HL-60 (cell line): ENCODE results near the gene PRKCE.

ENCODE experiments used
- GABPA ChIP-seq: IDR thresholded peaks from 2 replicates; pipeline ENCODE4 v1.6.1; 2012; ENCODE audit warnings: low read depth
- POLR2AphosphoS5 ChIP-seq: IDR thresholded peaks from 2 replicates; pipeline ENCODE4 v1.6.1; 2012; ENCODE audit warnings: low read depth
- REST ChIP-seq: IDR thresholded peaks from 2 replicates; pipeline ENCODE4 v1.6.1; 2012; ENCODE audit warnings: low read depth; ENCODE audit not compliant: insufficient replicate concordance
- SPI1 ChIP-seq: IDR thresholded peaks from 2 replicates; pipeline ENCODE4 v1.6.1; 2012; ENCODE audit warnings: low read depth, mild to moderate bottlenecking, borderline replicate concordance
- TF ChIP-seq, protein P1 (sequence below): IDR thresholded peaks from one replicate; pipeline ENCODE4 v1.5.1; 2011; ENCODE audit warnings: low read length, control low read depth, inconsistent platforms; ENCODE audit not compliant: insufficient read depth

DNA sequence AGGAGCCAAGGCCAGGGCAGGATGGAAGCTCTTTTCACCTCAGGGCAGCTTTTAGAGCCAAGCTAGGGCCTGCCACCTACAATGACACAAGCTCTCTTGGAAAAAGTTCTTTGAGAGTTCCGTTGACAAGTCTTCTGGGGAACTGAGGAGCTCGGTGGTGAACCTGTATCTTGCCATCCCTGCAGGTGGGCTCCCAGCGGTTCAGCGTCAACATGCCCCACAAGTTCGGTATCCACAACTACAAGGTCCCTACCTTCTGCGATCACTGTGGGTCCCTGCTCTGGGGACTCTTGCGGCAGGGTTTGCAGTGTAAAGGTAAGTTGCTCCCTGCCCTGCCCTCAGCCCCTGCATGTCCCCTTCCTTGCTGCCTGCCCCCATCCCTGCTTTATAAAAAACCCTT lies 332.9 kb downstream of the PRKCE start:
- TF ChIP-seq, protein P1, sequence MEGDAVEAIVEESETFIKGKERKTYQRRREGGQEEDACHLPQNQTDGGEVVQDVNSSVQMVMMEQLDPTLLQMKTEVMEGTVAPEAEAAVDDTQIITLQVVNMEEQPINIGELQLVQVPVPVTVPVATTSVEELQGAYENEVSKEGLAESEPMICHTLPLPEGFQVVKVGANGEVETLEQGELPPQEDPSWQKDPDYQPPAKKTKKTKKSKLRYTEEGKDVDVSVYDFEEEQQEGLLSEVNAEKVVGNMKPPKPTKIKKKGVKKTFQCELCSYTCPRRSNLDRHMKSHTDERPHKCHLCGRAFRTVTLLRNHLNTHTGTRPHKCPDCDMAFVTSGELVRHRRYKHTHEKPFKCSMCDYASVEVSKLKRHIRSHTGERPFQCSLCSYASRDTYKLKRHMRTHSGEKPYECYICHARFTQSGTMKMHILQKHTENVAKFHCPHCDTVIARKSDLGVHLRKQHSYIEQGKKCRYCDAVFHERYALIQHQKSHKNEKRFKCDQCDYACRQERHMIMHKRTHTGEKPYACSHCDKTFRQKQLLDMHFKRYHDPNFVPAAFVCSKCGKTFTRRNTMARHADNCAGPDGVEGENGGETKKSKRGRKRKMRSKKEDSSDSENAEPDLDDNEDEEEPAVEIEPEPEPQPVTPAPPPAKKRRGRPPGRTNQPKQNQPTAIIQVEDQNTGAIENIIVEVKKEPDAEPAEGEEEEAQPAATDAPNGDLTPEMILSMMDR, result no peak
- TF ChIP-seq POLR2AphosphoS5, result no peak
- no peak for TF ChIP-seq GABPA
- no peak for TF ChIP-seq REST
- no peak for TF ChIP-seq SPI1
